ENCODE results near the gene GDPD4. TPM values are rescaled to one million over a fixed set of nuclear protein-coding genes. Genes with fewer than 3 reads are reported as not detected.

The GDPD4 gene
- total RNA-seq, 1 experiment from 2014 or later: not detected

DNA sequence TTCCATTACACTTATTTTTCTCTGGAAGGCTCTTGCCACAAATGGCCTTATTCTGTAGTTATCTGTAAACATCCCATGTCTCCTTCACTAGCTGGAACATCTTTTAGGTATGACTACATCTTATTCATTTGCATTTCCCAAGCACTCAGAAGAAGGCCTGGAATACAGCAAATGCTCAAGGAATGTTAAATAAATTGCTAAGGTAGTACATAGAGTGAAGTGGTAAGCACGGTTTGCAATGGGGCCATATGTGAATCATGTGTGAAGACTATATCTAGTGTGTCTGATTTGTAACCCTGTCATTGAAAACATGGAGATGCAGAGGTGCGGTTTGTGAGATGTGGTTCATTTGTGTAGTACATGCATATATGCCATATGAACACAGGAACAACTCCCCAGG is 33.5 kb downstream of the GDPD4 start:
- no peaks in the 10 kb centered on the region for H3K36me3 ChIP-seq (ENCODE audit: control insufficient read depth, insufficient read depth, low read length)
- peaks cover 4% of the 10 kb centered on the region; the same call in 1 of the 2 replicates for H3K9me3 ChIP-seq (ENCODE audit: control insufficient read depth, insufficient read depth, low read depth, low read length)
- no TSS peak for BruUV-seq (replicated peaks)
- DNase-seq (ENCODE audit: low read depth, low spot score) (no peak), ATAC-seq (no peak)
- H3K4me1 ChIP-seq (ENCODE audit: control insufficient read depth, insufficient read depth, low read length): no peaks in the 10 kb centered on the region
- no peak overlapping the region for H3K4me3 ChIP-seq (ENCODE audit: low read depth in 2 of 2, low read length in 2 of 2)
- ChIA-PET CTCF (no interaction called here), POLR2A (no interaction called here)
- in situ Hi-C loops (cut with HindIII; ENCODE audit: low pct_unique_long_range_greater_than_20kb, low sequenced_read_pairs): no loop called here
- intact Hi-C loops (cut with micrococcal nuclease; ENCODE audit: unreplicated experiment): no loop called here
- peaks cover 2% of the 10 kb centered on the region; the same call in 1 of the 2 replicates for H3K27me3 ChIP-seq (ENCODE audit: control insufficient read depth, insufficient read depth, low read length)
- H3K27ac ChIP-seq (ENCODE audit: low read length): no peak overlapping the region
- TF ChIP-seq POLR2AphosphoS5 (IDR thresholded peaks at IDR 0.05; ENCODE audit: low read depth, low read length) (no peak), TCF7L2 (IDR thresholded peaks at IDR 0.05; ENCODE audit: low read depth, low read length) (no peak), SIN3A (IDR thresholded peaks at IDR 0.05; ENCODE audit: borderline replicate concordance, insufficient read depth, low read depth, low read length) (no peak)
- TF ChIP-seq, protein P1, sequence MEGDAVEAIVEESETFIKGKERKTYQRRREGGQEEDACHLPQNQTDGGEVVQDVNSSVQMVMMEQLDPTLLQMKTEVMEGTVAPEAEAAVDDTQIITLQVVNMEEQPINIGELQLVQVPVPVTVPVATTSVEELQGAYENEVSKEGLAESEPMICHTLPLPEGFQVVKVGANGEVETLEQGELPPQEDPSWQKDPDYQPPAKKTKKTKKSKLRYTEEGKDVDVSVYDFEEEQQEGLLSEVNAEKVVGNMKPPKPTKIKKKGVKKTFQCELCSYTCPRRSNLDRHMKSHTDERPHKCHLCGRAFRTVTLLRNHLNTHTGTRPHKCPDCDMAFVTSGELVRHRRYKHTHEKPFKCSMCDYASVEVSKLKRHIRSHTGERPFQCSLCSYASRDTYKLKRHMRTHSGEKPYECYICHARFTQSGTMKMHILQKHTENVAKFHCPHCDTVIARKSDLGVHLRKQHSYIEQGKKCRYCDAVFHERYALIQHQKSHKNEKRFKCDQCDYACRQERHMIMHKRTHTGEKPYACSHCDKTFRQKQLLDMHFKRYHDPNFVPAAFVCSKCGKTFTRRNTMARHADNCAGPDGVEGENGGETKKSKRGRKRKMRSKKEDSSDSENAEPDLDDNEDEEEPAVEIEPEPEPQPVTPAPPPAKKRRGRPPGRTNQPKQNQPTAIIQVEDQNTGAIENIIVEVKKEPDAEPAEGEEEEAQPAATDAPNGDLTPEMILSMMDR (IDR thresholded peaks at IDR 0.05): no peak
- TF ChIP-seq, protein P2, sequence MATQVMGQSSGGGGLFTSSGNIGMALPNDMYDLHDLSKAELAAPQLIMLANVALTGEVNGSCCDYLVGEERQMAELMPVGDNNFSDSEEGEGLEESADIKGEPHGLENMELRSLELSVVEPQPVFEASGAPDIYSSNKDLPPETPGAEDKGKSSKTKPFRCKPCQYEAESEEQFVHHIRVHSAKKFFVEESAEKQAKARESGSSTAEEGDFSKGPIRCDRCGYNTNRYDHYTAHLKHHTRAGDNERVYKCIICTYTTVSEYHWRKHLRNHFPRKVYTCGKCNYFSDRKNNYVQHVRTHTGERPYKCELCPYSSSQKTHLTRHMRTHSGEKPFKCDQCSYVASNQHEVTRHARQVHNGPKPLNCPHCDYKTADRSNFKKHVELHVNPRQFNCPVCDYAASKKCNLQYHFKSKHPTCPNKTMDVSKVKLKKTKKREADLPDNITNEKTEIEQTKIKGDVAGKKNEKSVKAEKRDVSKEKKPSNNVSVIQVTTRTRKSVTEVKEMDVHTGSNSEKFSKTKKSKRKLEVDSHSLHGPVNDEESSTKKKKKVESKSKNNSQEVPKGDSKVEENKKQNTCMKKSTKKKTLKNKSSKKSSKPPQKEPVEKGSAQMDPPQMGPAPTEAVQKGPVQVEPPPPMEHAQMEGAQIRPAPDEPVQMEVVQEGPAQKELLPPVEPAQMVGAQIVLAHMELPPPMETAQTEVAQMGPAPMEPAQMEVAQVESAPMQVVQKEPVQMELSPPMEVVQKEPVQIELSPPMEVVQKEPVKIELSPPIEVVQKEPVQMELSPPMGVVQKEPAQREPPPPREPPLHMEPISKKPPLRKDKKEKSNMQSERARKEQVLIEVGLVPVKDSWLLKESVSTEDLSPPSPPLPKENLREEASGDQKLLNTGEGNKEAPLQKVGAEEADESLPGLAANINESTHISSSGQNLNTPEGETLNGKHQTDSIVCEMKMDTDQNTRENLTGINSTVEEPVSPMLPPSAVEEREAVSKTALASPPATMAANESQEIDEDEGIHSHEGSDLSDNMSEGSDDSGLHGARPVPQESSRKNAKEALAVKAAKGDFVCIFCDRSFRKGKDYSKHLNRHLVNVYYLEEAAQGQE (IDR thresholded peaks at IDR 0.05; ENCODE audit: insufficient read depth in 1 of 2, low read depth in 2 of 2, low read length in 1 of 2): no peak

- intact Hi-C loops (cut with micrococcal nuclease; ENCODE audit: unreplicated experiment) (no loop called here), in situ Hi-C loops (cut with HindIII; ENCODE audit: low pct_unique_long_range_greater_than_20kb, low sequenced_read_pairs) (no loop called here)
- peaks cover 4% of the 10 kb centered on the region; the same call in 1 of the 2 replicates for H3K9me3 ChIP-seq (ENCODE audit: control insufficient read depth, insufficient read depth, low read depth, low read length)
- ChIA-PET CTCF (no interaction called here), POLR2A (interaction anchor here (0.6 kb wide), 1 partner anchor 14 kb away, joined by 3 read pairs; no protein-coding TSS in a partner anchor)
- H3K27ac ChIP-seq (ENCODE audit: low read length): no peak overlapping the region
- no TSS peak for BruUV-seq (replicated peaks)
- H3K4me3 ChIP-seq (ENCODE audit: low read depth in 2 of 2, low read length in 2 of 2): no peak overlapping the region
- no peak for DNase-seq (ENCODE audit: low read depth, low spot score)
- TF ChIP-seq, protein P2 (IDR thresholded peaks at IDR 0.05; ENCODE audit: insufficient read depth in 1 of 2, low read depth in 2 of 2, low read length in 1 of 2): no peak
- no peak for TF ChIP-seq TCF7L2 (IDR thresholded peaks at IDR 0.05; ENCODE audit: low read depth, low read length)
- no peak for TF ChIP-seq POLR2AphosphoS5 (IDR thresholded peaks at IDR 0.05; ENCODE audit: low read depth, low read length)
- no peak for TF ChIP-seq SIN3A (IDR thresholded peaks at IDR 0.05; ENCODE audit: borderline replicate concordance, insufficient read depth, low read depth, low read length)
- TF ChIP-seq, protein P1 (IDR thresholded peaks at IDR 0.05): no peak
- no peaks in the 10 kb centered on the region for H3K36me3 ChIP-seq (ENCODE audit: control insufficient read depth, insufficient read depth, low read length)
- peaks cover 2% of the 10 kb centered on the region; the same call in 1 of the 2 replicates for H3K27me3 ChIP-seq (ENCODE audit: control insufficient read depth, insufficient read depth, low read length)
- ATAC-seq: no peak
- H3K4me1 ChIP-seq (ENCODE audit: control insufficient read depth, insufficient read depth, low read length): no peaks in the 10 kb centered on the region
Observed at GRCh38 chr11:77266766-77267165, 34.7 kb downstream of the GDPD4 start.
